Gastroesophageal sphincter (tissue), 4 donors: ENCODE results near the gene SIVA1. TPM values are rescaled to one million over a fixed set of nuclear protein-coding genes. Genes with fewer than 3 reads are reported as not detected.

Experiments used
- ATAC-seq: fragments of 150-250 bp; one replicate; pipeline ENCODE4 v1.9.1; 2016; ENCODE audit warnings: mild to moderate bottlenecking, moderate library complexity
- H3K27ac ChIP-seq, 4 donors: fragments of 200-600 bp; sonication (generic) in 3 of 4; 1 replicate in 3 of 4; 2 replicates in 1 of 4; pipeline ENCODE4 v1.5.1; 2016 to 2019
- H3K27me3 ChIP-seq: fragments of 200-600 bp; sonication (generic); one replicate; pipeline ENCODE4 v1.5.1; 2019
- H3K36me3 ChIP-seq, 2 donors: fragments of 200-600 bp; sonication (generic); one replicate each; pipeline ENCODE4 v1.5.1; 2019; ENCODE audit warnings: control low read depth in 1 of 2
- H3K4me1 ChIP-seq, 3 donors: fragments of 200-600 bp; sonication (generic); 1 replicate in 2 of 3; 2 replicates in 1 of 3; pipeline ENCODE4 v1.5.1; 2016 to 2019; ENCODE audit warnings: control low read depth in 2 of 3
- H3K4me3 ChIP-seq, 2 donors: fragments of 200-600 bp; sonication (generic); one replicate each; pipeline ENCODE4 v1.5.1; 2019; ENCODE audit warnings: mild to moderate bottlenecking in 1 of 2, moderate library complexity in 1 of 2
- H3K9me3 ChIP-seq, 3 donors: fragments of 200-600 bp; sonication (generic); one replicate each; pipeline ENCODE4 v1.5.1; 2017 to 2019; ENCODE audit warnings: control low read depth in 2 of 3
- EP300 ChIP-seq: sonication (generic); formaldehyde crosslinking; IDR thresholded peaks from one replicate; pipeline ENCODE4 v1.6.1; 2017; ENCODE audit warnings: antibody characterized with exemption, mild to moderate bottlenecking
- POLR2A ChIP-seq, 2 donors: fragments of 450-650 bp; IDR thresholded peaks; one replicate each; pipeline ENCODE4 v1.6.1; 2017; ENCODE audit warnings: antibody characterized with exemption in 2 of 2, mild to moderate bottlenecking in 2 of 2, moderate library complexity in 1 of 2
- POLR2AphosphoS5 ChIP-seq: sonication (generic); formaldehyde crosslinking; IDR thresholded peaks from one replicate; pipeline ENCODE4 v1.6.1; 2017; ENCODE audit warnings: antibody characterized with exemption
- WGBS, 2 donors: methylation state at CpG; one replicate each; pipeline ENCODE4 v1.1.5; 2018; ENCODE audit warnings: low coverage in 1 of 2; 5-methylcytosine and 5-hydroxymethylcytosine counted together
- total RNA-seq, 4 donors: library from RNA; depleted of rRNA; stranded (reverse); fragments of >200 nt; gene quantifications; one replicate each; pipeline ENCODE4 v1.1.0, GENCODE V29; 2016
- TF ChIP-seq, protein P1 (sequence below), 4 experiments: fragments of 200-600 bp in 2 of 4; fragments of 450-650 bp in 2 of 4; sonication (generic) in 1 of 4; IDR thresholded peaks; one replicate each; pipeline ENCODE4 v1.5.1; 2017 to 2019; ENCODE audit warnings: antibody characterized with exemption in 4 of 4, mild to moderate bottlenecking in 2 of 4, moderate library complexity in 2 of 4

Gene SIVA1
- total RNA-seq, 4 donors from 2014 or later, result 188 to 513 (median 363) TPM

- no peak for ATAC-seq
- Histone ChIP-seq H3K4me1 (peaks cover 0 to 52% (median 3%) of the 10 kb centered on the region in 3 donors), H3K27ac (no peak overlapping the region), H3K4me3 (no peak overlapping the region), H3K27me3 (no peaks in the 10 kb centered on the region), H3K9me3 (no peaks in the 10 kb centered on the region), H3K36me3 (peaks cover 0 to 81% of the 10 kb centered on the region in 2 donors)
- no peak for TF ChIP-seq POLR2AphosphoS5
- TF ChIP-seq EP300, result no peak
- no peak for TF ChIP-seq POLR2A (IDR thresholded peaks at IDR 0.05)
- TF ChIP-seq, protein P1, sequence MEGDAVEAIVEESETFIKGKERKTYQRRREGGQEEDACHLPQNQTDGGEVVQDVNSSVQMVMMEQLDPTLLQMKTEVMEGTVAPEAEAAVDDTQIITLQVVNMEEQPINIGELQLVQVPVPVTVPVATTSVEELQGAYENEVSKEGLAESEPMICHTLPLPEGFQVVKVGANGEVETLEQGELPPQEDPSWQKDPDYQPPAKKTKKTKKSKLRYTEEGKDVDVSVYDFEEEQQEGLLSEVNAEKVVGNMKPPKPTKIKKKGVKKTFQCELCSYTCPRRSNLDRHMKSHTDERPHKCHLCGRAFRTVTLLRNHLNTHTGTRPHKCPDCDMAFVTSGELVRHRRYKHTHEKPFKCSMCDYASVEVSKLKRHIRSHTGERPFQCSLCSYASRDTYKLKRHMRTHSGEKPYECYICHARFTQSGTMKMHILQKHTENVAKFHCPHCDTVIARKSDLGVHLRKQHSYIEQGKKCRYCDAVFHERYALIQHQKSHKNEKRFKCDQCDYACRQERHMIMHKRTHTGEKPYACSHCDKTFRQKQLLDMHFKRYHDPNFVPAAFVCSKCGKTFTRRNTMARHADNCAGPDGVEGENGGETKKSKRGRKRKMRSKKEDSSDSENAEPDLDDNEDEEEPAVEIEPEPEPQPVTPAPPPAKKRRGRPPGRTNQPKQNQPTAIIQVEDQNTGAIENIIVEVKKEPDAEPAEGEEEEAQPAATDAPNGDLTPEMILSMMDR (IDR thresholded peaks at IDR 0.05), result no peak
- 100% methylated on average over 1 of the region's 28 CpGs; no CpG with 5 or more reads in 1 of the 2 donors for WGBS, 2 donors
These were observed 46.0 kb upstream of the SIVA1 start for GRCh38 chr14:104706733-104707607.

- peaks cover 0 to 81% of the 10 kb centered on the region in 2 donors for H3K36me3 ChIP-seq
- 0% methylated on average over 1 of the region's 34 CpGs; no CpG with 5 or more reads in 1 of the 2 donors for WGBS, 2 donors
- H3K4me3 ChIP-seq, result no peak overlapping the region
- no peaks in the 10 kb centered on the region for H3K27me3 ChIP-seq
- no peaks in the 10 kb centered on the region for H3K9me3 ChIP-seq
- ATAC-seq, result peak; percentile 9
- peaks cover 0 to 43% (median 3%) of the 10 kb centered on the region in 3 donors for H3K4me1 ChIP-seq
- H3K27ac ChIP-seq, result peak overlapping the region in 1 of 4 donors; percentile 9
- TF ChIP-seq POLR2AphosphoS5 (no peak), POLR2A (IDR thresholded peaks at IDR 0.05) (no peak), EP300 (no peak)
- TF ChIP-seq, protein P1 (IDR thresholded peaks at IDR 0.05), result no peak
These were observed 45.0 kb upstream of the SIVA1 start for GRCh38 chr14:104707608-104708595.

- ATAC-seq, result peak; percentile 71
- Histone ChIP-seq H3K27ac (peak overlapping the region in 1 of 4 donors; percentile 9), H3K27me3 (no peaks in the 10 kb centered on the region), H3K4me1 (peaks cover 0 to 38% (median 3%) of the 10 kb centered on the region in 3 donors), H3K9me3 (no peaks in the 10 kb centered on the region), H3K36me3 (peaks cover 0 to 81% of the 10 kb centered on the region in 2 donors), H3K4me3 (no peak overlapping the region)
- whole genome bisulfite sequencing, 2 donors, result no CpG with 5 or more reads among the region's 20 CpGs
- TF ChIP-seq POLR2AphosphoS5 (no peak), EP300 (no peak), POLR2A (IDR thresholded peaks at IDR 0.05) (no peak)
- TF ChIP-seq, protein P1 (IDR thresholded peaks at IDR 0.05), result peak in 3 of 4 experiments; percentile 98 to 99 (median 98)
These were observed 44.2 kb upstream of the SIVA1 start for GRCh38 chr14:104708606-104709268.

- Histone ChIP-seq H3K4me1 (peaks cover 0 to 38% (median 3%) of the 10 kb centered on the region in 3 donors), H3K27ac (no peak overlapping the region), H3K27me3 (no peaks in the 10 kb centered on the region), H3K4me3 (no peak overlapping the region), H3K36me3 (peaks cover 0 to 81% of the 10 kb centered on the region in 2 donors), H3K9me3 (no peaks in the 10 kb centered on the region)
- no peak for ATAC-seq
- 59% methylated on average over 6 of the region's 18 CpGs; no CpG with 5 or more reads in 1 of the 2 donors for WGBS, 2 donors
- no peak for TF ChIP-seq POLR2AphosphoS5
- no peak for TF ChIP-seq EP300
- TF ChIP-seq, protein P1 (IDR thresholded peaks at IDR 0.05), result no peak
- TF ChIP-seq POLR2A (IDR thresholded peaks at IDR 0.05), result no peak
These were observed 43.4 kb upstream of the SIVA1 start for GRCh38 chr14:104709387-104710039.
